ENCODE measurements around the gene LRBA. TPM values are rescaled to one million over a fixed set of nuclear protein-coding genes. Genes with fewer than 3 reads are reported as not detected.

LRBA gene
- total and polyA plus RNA-seq, 2 donors (not counting 3 experiments of a cell fraction or from before 2014, with no cell fraction given): 18.0 to 35.1 TPM

GRCh38 chr4:150976478-150977118 is 38.5 kb downstream of the LRBA start:
- H4K20me1 ChIP-seq (replicated peaks; ENCODE audit: control insufficient read depth, extremely low read depth, insufficient read depth, low read length): no peaks in the 10 kb centered on the region
- DNase-seq (ENCODE audit: low read depth, low spot score) (no peak), FAIRE-seq (no peak)
- ChIA-PET CTCF (interaction anchor here (3.0 kb wide), 1 partner anchor 15 kb away, joined by 10 read pairs; no protein-coding TSS in a partner anchor), POLR2A (interaction anchor here (0.7 kb wide), 1 partner anchor 144 kb away, joined by 6 read pairs; no protein-coding TSS in a partner anchor)
- no peaks in the 10 kb centered on the region for H3K9me3 ChIP-seq (replicated peaks; ENCODE audit: control insufficient read depth, insufficient read depth, low read length)
- H3K27ac ChIP-seq (ENCODE audit: insufficient read depth, low read depth, low read length): no peak overlapping the region
- no peaks in the 10 kb centered on the region for H3K36me3 ChIP-seq (ENCODE audit: control insufficient read depth in 2 of 2, extremely low read depth in 1 of 2, insufficient read depth in 2 of 2, low read length in 2 of 2)
- no peaks in the 10 kb centered on the region for H3K9me1 ChIP-seq (replicated peaks; ENCODE audit: control insufficient read depth, extremely low read depth, insufficient read depth, low read length)
- no peak overlapping the region for H3K4me3 ChIP-seq (replicated peaks in 1 of 3; ENCODE audit: insufficient read depth in 1 of 3, low read depth in 1 of 3, low read length in 3 of 3)
- TF ChIP-seq CTCF (IDR thresholded peaks at IDR 0.05; ENCODE audit: extremely low read depth in 1 of 2, insufficient read depth in 1 of 2, low read depth in 1 of 2, low read length in 2 of 2) (no peak), MYC (IDR thresholded peaks at IDR 0.05; ENCODE audit: low read depth, low read length) (no peak), POLR2A (IDR thresholded peaks at IDR 0.05; ENCODE audit: low read depth, low read length) (no peak), EZH2 (IDR thresholded peaks at IDR 0.05; ENCODE audit: borderline replicate concordance, low read depth, low read length, severe bottlenecking) (no peak), POLR2AphosphoS5 (IDR thresholded peaks at IDR 0.05; ENCODE audit: insufficient read depth, low read depth, low read length) (no peak), FOS (IDR thresholded peaks at IDR 0.05; ENCODE audit: borderline replicate concordance, insufficient read depth, low read length) (no peak), MAX (IDR thresholded peaks at IDR 0.05; ENCODE audit: insufficient read depth, insufficient read length) (no peak), JUN (IDR thresholded peaks at IDR 0.05; ENCODE audit: borderline replicate concordance, insufficient read depth, insufficient read length, low read depth) (no peak)
- dilution Hi-C loops (cut with MboI; ENCODE audit: extremely low pct_ligation_motif_present, low sequenced_read_pairs): no loop called here
- no peak overlapping the region for H2AFZ ChIP-seq (ENCODE audit: low read depth, low read length)
- no peak overlapping the region for H3K4me2 ChIP-seq (ENCODE audit: insufficient read depth, low read length)
- no TSS peak for BruUV-seq (replicated peaks)
- H3K79me2 ChIP-seq (ENCODE audit: control insufficient read depth, insufficient read depth, low read length): peaks cover 15% of the 10 kb centered on the region
- H3K9ac ChIP-seq (replicated peaks; ENCODE audit: extremely low read depth, insufficient read depth, low read length): no peak overlapping the region
- H3K4me1 ChIP-seq (ENCODE audit: control insufficient read depth, extremely low read depth, insufficient read depth, low read length): peaks cover 7% of the 10 kb centered on the region
- intact Hi-C loops (cut with micrococcal nuclease): no loop called here
- no peaks in the 10 kb centered on the region for H3K27me3 ChIP-seq (ENCODE audit: control insufficient read depth in 2 of 2, insufficient read depth in 2 of 2, low read length in 2 of 2)
